ENCODE data around the gene ACP6.

DNA sequence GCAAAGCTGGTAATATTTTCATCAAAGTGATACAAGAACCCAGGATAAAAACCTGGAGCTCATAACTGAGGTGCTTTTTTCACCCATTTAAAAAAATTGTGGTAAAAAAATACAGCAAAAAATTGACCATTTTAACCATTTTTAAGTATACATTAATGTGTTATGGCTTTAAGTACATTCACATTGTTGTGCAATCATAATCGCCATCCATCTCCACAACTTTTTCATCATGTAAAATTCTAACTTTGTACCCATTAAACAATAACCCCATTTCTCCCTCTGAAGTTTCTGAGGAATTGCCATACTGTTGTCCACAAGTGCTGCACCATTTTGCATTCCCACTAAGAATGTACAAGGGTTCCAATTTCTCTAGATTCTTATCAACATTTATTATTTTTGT lies 36.6 kb downstream of the ACP6 start:
- TF ChIP-seq MAX (IDR thresholded peaks at IDR 0.05; ENCODE audit: low read depth, low read length) (no peak), MYC (IDR thresholded peaks at IDR 0.05; ENCODE audit: low read depth, low read length) (no peak)
